Stomach smooth muscle (tissue), 2 donors: Measurements from ENCODE around the gene TNIK.
"Not testable (repeated sequence)": the region's sequence is repeated elsewhere in the genome, so short reads cannot be mapped to it uniquely, and the experiment has no call there.

Experiments
- H3K27ac ChIP-seq: one replicate; pipeline ENCODE4 v1.7.0; 2013; ENCODE audit warnings: mild to moderate bottlenecking, low read length, inconsistent platforms
- H3K27me3 ChIP-seq, 2 donors: one replicate each; pipeline ENCODE4 v1.7.0; 2013; ENCODE audit warnings: low read length in 2 of 2; ENCODE audit not compliant: insufficient read depth in 2 of 2, control insufficient read depth in 1 of 2
- H3K36me3 ChIP-seq, 2 donors: one replicate each; pipeline ENCODE4 v1.7.0; 2013; ENCODE audit warnings: low read length in 2 of 2; ENCODE audit not compliant: control insufficient read depth in 2 of 2, insufficient read depth in 2 of 2
- H3K4me1 ChIP-seq: one replicate; pipeline ENCODE4 v1.7.0; 2013; ENCODE audit warnings: low read length; ENCODE audit not compliant: control insufficient read depth, insufficient read depth
- H3K4me3 ChIP-seq, 2 donors: one replicate each; pipeline ENCODE4 v1.7.0; 2013; ENCODE audit warnings: low read length in 2 of 2
- H3K9ac ChIP-seq, 2 donors: one replicate each; pipeline ENCODE4 v1.7.0; 2013; ENCODE audit warnings: low read length in 2 of 2, mild to moderate bottlenecking in 1 of 2
- H3K9me3 ChIP-seq, 2 donors: one replicate each; pipeline ENCODE4 v1.7.0; 2013; ENCODE audit warnings: low read length in 2 of 2; ENCODE audit not compliant: control insufficient read depth in 2 of 2
- donor health status: healthy.
- donor health status: Pancreatic carcinoma.

The TNIK gene

DNA sequence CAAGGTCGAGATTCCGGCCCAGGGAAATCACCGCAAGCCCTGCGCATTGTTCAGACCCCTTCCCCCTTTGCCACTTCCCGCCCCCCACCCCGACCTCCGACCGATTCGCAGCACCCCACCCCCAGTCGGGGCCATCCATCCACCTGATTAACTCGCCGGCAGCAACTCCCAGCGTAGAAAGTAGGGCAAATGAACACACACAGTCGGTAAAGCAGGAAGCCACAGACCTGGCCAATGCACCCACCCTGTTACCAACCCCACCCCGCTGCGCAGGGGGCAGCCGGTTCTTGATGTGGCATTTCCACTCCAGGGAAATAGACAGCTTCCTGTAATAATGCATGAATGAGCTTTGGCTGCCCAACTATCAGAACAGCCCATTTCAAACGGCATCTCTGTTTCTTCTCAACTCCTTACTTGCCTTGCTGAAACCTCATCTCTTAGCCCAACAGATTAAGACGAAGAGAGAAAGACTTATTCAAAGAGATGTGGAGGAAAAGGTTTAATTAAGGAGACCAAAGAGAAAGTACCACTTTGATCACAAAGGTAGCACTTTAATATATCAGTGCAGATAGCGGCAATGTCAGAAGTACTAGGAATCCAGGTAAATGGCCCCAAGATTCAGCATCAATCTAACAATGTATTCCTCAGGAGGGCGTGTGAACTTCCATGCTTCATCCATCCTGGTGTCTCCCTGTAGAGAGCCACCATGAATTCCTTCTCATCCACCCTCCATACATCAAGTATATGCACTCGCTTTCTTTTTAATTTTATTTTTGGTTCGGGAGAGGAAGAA is 1.9 kb downstream of the TNIK start:
- no peak overlapping the region for H3K27ac ChIP-seq
- no peaks in the 10 kb centered on the region for H3K27me3 ChIP-seq
- H3K4me1 ChIP-seq: peaks cover 27% of the 10 kb centered on the region
- no peaks in the 10 kb centered on the region for H3K9me3 ChIP-seq
- H3K36me3 ChIP-seq: no peaks in the 10 kb centered on the region
- peak overlapping the region; percentile 83 to 88 for H3K4me3 ChIP-seq
- peak overlapping the region; percentile 45 to 79 for H3K9ac ChIP-seq

DNA sequence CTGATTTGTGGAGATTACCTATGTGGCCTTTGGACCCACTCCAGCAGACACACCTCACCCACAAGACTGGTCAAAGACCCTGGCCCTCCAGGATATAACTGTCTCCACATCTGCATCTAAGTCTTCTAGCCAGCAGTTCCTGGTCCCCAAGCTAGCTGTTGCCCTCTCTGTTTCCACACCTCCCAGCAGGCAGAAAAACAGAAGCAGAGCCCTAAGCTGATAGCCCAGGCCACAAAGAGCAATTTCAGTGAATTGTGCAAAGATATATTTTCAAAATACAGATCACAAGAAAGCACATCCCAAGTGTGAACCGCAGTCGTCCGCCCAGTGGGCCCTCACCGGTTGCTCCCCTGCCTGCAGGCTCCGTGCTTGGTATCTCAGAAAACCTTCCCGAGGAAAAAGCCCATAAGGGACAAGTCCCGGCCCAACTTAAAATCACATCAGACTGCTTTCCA is 2.6 kb downstream of the TNIK start:
- Histone ChIP-seq H3K4me1 (peaks cover 27% of the 10 kb centered on the region), H3K4me3 (peak overlapping the region; percentile 58 to 83), H3K9ac (no peak overlapping the region), H3K27me3 (no peaks in the 10 kb centered on the region), H3K27ac (no peak overlapping the region), H3K9me3 (no peaks in the 10 kb centered on the region), H3K36me3 (no peaks in the 10 kb centered on the region)

DNA sequence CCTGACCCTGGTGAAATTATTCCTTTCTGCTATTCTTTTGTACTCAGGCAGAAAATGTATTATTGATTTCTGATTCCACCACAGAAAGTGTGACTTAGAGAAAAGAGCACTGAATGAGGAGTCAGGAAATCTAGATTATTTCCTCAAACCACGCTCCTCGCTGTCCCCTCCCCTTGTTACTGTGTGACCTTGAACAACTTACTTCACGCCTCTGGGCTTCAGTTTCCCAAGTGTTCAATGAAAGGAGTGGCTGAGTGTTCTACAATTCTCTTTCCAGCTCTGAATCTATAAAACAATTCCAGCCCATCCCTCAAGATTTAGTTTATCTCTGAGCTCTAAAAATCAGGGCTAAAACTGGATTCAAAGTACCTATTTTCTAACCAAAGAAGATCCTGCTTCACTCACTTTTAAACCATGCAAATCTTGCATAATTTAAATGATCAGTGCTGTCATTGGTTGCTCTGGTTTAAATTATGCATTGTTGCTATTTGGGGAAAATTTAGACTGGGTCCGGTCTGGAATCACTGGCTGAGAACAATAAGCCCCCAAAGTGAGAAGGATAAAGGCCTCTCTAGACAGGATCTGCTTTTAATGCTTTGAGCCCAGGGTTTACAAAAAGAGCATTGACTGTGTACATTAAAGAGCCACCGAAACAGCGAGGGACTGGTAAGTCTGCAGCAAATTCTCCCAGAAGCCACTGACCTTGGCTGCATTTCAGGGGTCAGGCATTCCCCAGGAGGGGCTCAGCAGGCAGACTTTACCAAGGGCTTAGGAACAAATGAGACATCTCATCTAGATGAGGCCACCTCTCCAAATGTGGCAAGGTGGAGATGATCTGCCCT is 3.2 kb downstream of the TNIK start:
- H3K4me1 ChIP-seq: peaks cover 23% of the 10 kb centered on the region
- H3K9ac ChIP-seq: no peak overlapping the region
- peak overlapping the region in 1 of 2 donors; percentile 58 for H3K4me3 ChIP-seq
- H3K27me3 ChIP-seq: no peaks in the 10 kb centered on the region
- no peak overlapping the region for H3K27ac ChIP-seq
- no peaks in the 10 kb centered on the region for H3K9me3 ChIP-seq
- no peaks in the 10 kb centered on the region for H3K36me3 ChIP-seq

DNA sequence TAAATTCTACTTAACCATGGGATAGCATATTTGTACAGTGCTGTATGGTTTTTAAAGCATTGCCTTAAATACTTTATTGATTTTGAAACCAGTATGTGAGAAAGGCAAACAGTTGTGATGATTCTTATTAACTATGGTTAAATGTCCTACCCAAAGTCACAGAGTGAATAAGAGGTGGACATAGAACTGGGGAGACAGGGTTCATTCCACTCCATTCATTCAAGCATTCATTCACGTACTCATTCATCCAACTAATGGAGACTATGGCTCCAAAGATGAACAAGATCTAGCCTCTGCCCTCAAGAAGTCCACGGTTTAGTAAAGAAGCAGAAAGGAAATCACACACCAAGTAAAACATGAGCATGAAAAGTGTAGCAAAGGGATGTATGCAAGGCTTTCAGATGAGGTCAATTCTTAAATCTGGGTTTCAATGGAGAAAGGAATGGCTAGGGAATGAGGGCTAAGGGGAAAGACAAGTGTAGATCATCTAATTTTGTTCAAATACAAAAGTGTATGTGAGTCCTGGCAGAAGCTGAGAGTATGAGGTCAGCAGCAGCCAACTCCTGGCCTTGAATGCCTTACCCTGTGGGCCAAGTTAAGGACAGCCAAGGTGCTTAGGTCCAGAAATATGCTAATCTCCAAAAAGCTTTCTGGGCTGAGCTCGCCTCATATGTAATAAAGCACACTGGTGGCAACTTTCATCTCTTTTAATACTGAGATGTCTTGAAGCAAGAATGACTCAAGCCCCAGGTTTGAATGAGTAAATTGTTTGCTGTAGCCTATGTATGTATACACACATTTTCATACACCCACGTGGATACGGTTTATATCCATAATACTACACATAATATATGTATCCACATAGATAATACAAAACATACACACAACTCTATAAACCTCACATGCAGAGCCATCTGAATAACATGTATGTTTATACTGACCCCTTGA is 4.3 kb downstream of the TNIK start:
- no peaks in the 10 kb centered on the region for H3K9me3 ChIP-seq
- H3K4me3 ChIP-seq: no peak overlapping the region
- no peaks in the 10 kb centered on the region for H3K27me3 ChIP-seq
- no peak overlapping the region for H3K27ac ChIP-seq
- peaks cover 18% of the 10 kb centered on the region for H3K4me1 ChIP-seq
- no peak overlapping the region for H3K9ac ChIP-seq
- H3K36me3 ChIP-seq: no peaks in the 10 kb centered on the region

DNA sequence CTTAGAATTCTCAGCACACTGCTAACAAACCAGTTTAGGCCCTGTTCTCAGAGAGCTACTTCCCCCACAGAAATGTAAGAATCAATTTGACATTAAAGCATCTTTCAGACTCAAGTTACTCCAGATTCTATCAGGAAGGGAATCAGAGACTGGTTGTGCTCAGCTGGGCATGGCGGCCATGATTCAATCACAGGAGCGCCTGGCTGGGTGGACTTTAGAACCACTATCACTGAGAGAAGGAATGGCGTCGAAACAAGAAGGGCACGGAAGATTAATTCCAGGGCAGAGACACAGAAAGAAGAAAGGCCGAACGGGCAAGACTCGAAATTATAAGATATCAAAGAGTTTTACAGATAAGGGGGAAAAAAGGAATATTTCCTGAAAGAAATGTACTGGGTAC is 6.2 kb downstream of the TNIK start:
- H3K4me3 ChIP-seq: no peak overlapping the region
- H3K27me3 ChIP-seq: no peaks in the 10 kb centered on the region
- H3K9me3 ChIP-seq: no peaks in the 10 kb centered on the region
- H3K27ac ChIP-seq: no peak overlapping the region
- peaks cover 14% of the 10 kb centered on the region for H3K4me1 ChIP-seq
- H3K9ac ChIP-seq: no peak overlapping the region
- H3K36me3 ChIP-seq: no peaks in the 10 kb centered on the region

DNA sequence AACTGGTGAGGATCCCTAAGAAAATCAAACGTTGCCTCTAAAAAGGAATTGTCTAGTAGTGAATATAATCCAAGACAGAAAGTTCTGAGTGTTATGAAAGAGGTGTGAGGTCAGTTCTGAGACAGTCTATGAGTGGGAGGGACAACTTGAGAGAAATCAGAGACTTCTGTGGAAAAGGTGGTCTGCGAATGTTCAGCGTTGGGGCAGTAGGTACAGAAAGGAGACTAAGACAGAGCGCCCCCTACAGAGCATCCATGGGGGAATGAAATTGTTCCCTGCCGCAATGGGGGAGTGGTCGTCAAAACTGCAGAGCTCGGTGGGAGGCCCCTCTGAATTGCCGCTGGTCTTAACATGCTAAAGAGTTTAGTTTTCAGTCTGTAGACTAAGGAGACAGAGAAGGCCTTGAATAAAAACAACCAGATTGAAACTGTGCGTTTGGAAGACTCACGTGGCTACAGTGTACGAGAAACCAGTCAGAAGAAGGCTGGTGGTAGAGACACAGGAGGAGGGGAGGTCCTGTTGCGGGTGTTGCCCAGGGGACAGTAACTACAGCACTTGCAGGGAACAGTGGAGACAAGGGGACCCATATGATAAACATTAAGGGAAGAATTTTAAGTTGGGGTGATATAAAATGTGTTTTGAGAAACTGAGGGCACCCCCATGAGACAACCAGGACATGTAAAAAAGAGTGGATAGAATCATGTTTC is 6.9 kb downstream of the TNIK start:
- Histone ChIP-seq H3K27me3 (no peaks in the 10 kb centered on the region), H3K4me1 (peaks cover 14% of the 10 kb centered on the region), H3K9me3 (no peaks in the 10 kb centered on the region), H3K27ac (no peak overlapping the region), H3K4me3 (no peak overlapping the region), H3K9ac (no peak overlapping the region), H3K36me3 (no peaks in the 10 kb centered on the region)

DNA sequence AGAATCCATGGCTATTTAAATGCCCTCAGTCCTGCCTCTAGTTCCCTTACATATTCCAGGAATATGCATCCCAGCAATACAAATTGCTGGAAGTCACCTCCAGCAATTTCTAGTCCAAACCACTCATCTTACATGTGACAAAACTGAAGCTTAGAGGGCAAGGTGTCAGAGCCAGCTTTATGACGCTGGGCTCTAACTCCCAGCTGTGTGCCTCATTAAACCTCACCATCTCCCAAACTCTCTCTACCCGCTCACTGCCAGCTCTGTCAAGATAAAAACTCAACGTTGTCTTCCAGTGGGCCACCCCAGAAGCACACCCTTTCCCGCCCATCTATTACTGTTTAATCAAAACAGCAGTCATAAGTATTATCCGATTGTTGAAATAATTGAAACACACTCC is 7.9 kb downstream of the TNIK start:
- Histone ChIP-seq H3K27ac (no peak overlapping the region), H3K27me3 (no peaks in the 10 kb centered on the region), H3K36me3 (no peaks in the 10 kb centered on the region), H3K9ac (no peak overlapping the region), H3K4me3 (no peak overlapping the region), H3K4me1 (peaks cover 11% of the 10 kb centered on the region), H3K9me3 (no peaks in the 10 kb centered on the region)

DNA sequence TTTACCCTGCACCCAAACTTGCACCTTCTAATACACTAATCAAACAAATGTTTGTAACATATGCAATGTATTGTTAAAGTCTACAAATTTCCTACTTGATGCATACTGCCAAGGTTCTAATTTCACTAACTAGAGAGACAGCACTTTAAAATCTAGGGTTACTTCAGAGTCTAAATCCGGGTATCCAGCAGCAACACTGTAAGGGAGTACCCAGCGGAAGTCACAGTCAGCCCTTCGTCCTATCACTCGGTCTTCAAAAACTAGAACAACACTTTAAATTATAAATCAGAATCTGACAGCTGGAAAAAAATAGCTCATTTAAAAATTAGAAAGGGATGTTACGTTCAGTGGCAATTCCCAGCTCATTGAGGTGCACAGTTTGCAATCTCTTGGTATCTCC is 8.3 kb downstream of the TNIK start:
- H3K27ac ChIP-seq: no peak overlapping the region

DNA sequence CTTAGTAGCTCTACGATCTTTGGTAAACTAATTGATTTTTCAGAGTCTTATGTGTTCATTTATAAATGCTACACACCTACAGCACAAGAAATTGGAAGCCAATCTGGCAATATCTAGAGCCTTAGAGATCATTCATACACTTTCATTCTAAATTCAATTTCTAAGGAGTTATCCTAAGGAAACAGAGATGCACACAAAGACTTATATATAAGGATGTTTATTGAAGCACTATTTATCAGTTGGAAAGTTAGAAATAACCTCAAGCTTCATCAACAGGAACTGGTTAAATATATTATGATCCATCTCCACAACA is 12.7 kb downstream of the TNIK start:
- not testable (repeated sequence) for H3K4me3 ChIP-seq, H3K36me3 ChIP-seq, H3K27ac ChIP-seq, H3K9ac ChIP-seq, H3K9me3 ChIP-seq, H3K4me1 ChIP-seq, H3K27me3 ChIP-seq

More for the DNA sequence above, 8.3 kb downstream of the TNIK start:
- H3K27me3 ChIP-seq: no peaks in the 10 kb centered on the region
- no peaks in the 10 kb centered on the region for H3K36me3 ChIP-seq
- H3K9me3 ChIP-seq: no peaks in the 10 kb centered on the region
- no peak overlapping the region for H3K9ac ChIP-seq
- no peak overlapping the region for H3K4me3 ChIP-seq
- peaks cover 8% of the 10 kb centered on the region for H3K4me1 ChIP-seq
